Stomach (tissue), 9 donors: ENCODE measurements around the gene PTTG1IP2. TPM values are rescaled to one million over a fixed set of nuclear protein-coding genes. Genes with fewer than 3 reads are reported as not detected.

Source experiments
- DNase-seq, 2 donors: peaks; one replicate each; pipeline versions ENCODE4 v3.0.0 to v3.0.0-alpha.2; 2013 to 2019
- H3K27ac ChIP-seq, 5 donors: fragments of 200-600 bp in 4 of 5; sonication (generic) in 4 of 5; one replicate each; pipeline ENCODE4 v1.5.1; 2013 to 2019; ENCODE audit warnings: mild to moderate bottlenecking in 1 of 5, moderate library complexity in 1 of 5
- H3K27me3 ChIP-seq, 3 donors: fragments of 200-600 bp; sonication (generic); one replicate each; pipeline ENCODE4 v1.5.1; 2017 to 2019; ENCODE audit warnings: mixed run types in 1 of 3
- H3K36me3 ChIP-seq, 4 donors: fragments of 200-600 bp; sonication (generic); 1 replicate in 3 of 4; 2 replicates in 1 of 4; pipeline ENCODE4 v1.5.1; 2016 to 2019
- H3K4me1 ChIP-seq, 4 donors: fragments of 200-600 bp; sonication (generic); one replicate each; pipeline ENCODE4 v1.5.1; 2016 to 2019
- H3K4me3 ChIP-seq, 4 donors: fragments of 200-600 bp; sonication (generic) in 3 of 4; one replicate each; pipeline ENCODE4 v1.5.1; 2016 to 2019; ENCODE audit warnings: mild to moderate bottlenecking in 1 of 4
- H3K9me3 ChIP-seq, 4 donors: fragments of 200-600 bp; sonication (generic); one replicate each; pipeline ENCODE4 v1.5.1; 2016 to 2019
- CTCF ChIP-seq, 7 experiments: fragments of 450-650 bp in 4 of 7; fragments of 200-600 bp in 3 of 7; sonication (generic) in 3 of 7; IDR thresholded peaks; one replicate each; pipeline ENCODE4 v1.5.1; 2016 to 2019; ENCODE audit warnings: antibody characterized with exemption in 7 of 7, control low read depth in 2 of 7, mild to moderate bottlenecking in 1 of 7
- EP300 ChIP-seq: sonication (generic); formaldehyde crosslinking; IDR thresholded peaks from one replicate; pipeline ENCODE4 v1.6.1; 2017; ENCODE audit warnings: antibody characterized with exemption
- POLR2A ChIP-seq, 4 donors: fragments of 450-650 bp; IDR thresholded peaks; one replicate each; pipeline ENCODE4 v1.6.1; 2016; ENCODE audit warnings: antibody characterized with exemption in 4 of 4, control low read depth in 2 of 4, mild to moderate bottlenecking in 1 of 4, moderate library complexity in 1 of 4
- POLR2AphosphoS5 ChIP-seq, 3 donors: sonication (generic); formaldehyde crosslinking; IDR thresholded peaks; one replicate each; pipeline ENCODE4 v1.6.1; 2016; ENCODE audit warnings: antibody characterized with exemption in 3 of 3
- WGBS, 5 donors: extraction: QIAGEN DNeasy Blood & Tissue Kit in 3 of 5; methylation state at CpG; one replicate each; pipeline versions ENCODE4 v1.1.5 to v1.1.7; 2013 to 2018; 5-methylcytosine and 5-hydroxymethylcytosine counted together
- intact Hi-C: fragments of 100-400 bp; cut with DNase I; formaldehyde crosslinking; loops from one replicate; pipeline ENCODE4 v1.15.1; 2023; ENCODE audit warnings: low total_unique reads
- polyA plus RNA-seq, 3 donors: library from polyadenylated mRNA; stranded (reverse); fragments of 200-250 nt; gene quantifications; one replicate each; pipeline ENCODE4 v1.2.3, GENCODE V29; 2013
- total RNA-seq, 5 donors: library from RNA; depleted of rRNA; stranded (reverse); fragments of >200 nt; gene quantifications; one replicate each; pipeline versions ENCODE4 v1.1.0 to v1.2.3, GENCODE V29; 2014 to 2016
- donor health status: healthy with polysubstance abuse.
- donor health status: Bipolar disorder and iron deficiency.
- donor health status: healthy.

PTTG1IP2 gene
- total and polyA plus RNA-seq, 8 donors = not detected

- no peak overlapping the region for H3K4me3 ChIP-seq
- H3K4me1 ChIP-seq = no peaks in the 10 kb centered on the region
- intact Hi-C loops = no loop called here
- no peaks in the 10 kb centered on the region for H3K9me3 ChIP-seq
- H3K27ac ChIP-seq = no peak overlapping the region
- no peaks in the 10 kb centered on the region for H3K27me3 ChIP-seq
- no peak for DNase-seq
- no peaks in the 10 kb centered on the region for H3K36me3 ChIP-seq
- TF ChIP-seq POLR2A (IDR thresholded peaks at IDR 0.05) (no peak), CTCF (IDR thresholded peaks at IDR 0.05) (no peak), EP300 (no peak), POLR2AphosphoS5 (IDR thresholded peaks at IDR 0.05) (no peak)
- WGBS, 5 donors = 82 to 95% (median 85%) methylated on average over 1 of the region's 1 CpG
Observed at GRCh38 chr7:90495241-90495640, 25.8 kb downstream of the PTTG1IP2 start.

- TF ChIP-seq POLR2A (IDR thresholded peaks at IDR 0.05) (no peak), CTCF (IDR thresholded peaks at IDR 0.05) (no peak)
- 86 to 91% (median 87%) methylated on average over 4 of the region's 4 CpGs for WGBS, 5 donors
- H3K27me3 ChIP-seq = no peaks in the 10 kb centered on the region
- DNase-seq = no peak
- no peak overlapping the region for H3K27ac ChIP-seq
- H3K9me3 ChIP-seq = no peaks in the 10 kb centered on the region
- H3K4me3 ChIP-seq = no peak overlapping the region
- no peaks in the 10 kb centered on the region for H3K36me3 ChIP-seq
- intact Hi-C loops = no loop called here
- H3K4me1 ChIP-seq = no peaks in the 10 kb centered on the region
Observed at GRCh38 chr7:90502539-90502938, 33.1 kb downstream of the PTTG1IP2 start.

GRCh38 chr7:90503367-90503766 lies 33.9 kb downstream of the PTTG1IP2 start:
- Histone ChIP-seq H3K9me3 (no peaks in the 10 kb centered on the region), H3K27me3 (no peaks in the 10 kb centered on the region), H3K27ac (no peak overlapping the region), H3K4me1 (no peaks in the 10 kb centered on the region), H3K4me3 (no peak overlapping the region), H3K36me3 (no peaks in the 10 kb centered on the region)
- intact Hi-C loops = no loop called here
- 77 to 98% (median 90%) methylated on average over 1 of the region's 1 CpG for WGBS, 5 donors
- DNase-seq = no peak
- TF ChIP-seq POLR2AphosphoS5 (IDR thresholded peaks at IDR 0.05) (no peak), CTCF (IDR thresholded peaks at IDR 0.05) (no peak), EP300 (no peak), POLR2A (IDR thresholded peaks at IDR 0.05) (no peak)

GRCh38 chr7:90507692-90508091 lies 38.3 kb downstream of the PTTG1IP2 start:
- no peaks in the 10 kb centered on the region for H3K9me3 ChIP-seq
- no peaks in the 10 kb centered on the region for H3K27me3 ChIP-seq
- H3K4me3 ChIP-seq = no peak overlapping the region
- no peak overlapping the region for H3K27ac ChIP-seq
- no peak for DNase-seq
- TF ChIP-seq EP300 = no peak
- no peak for TF ChIP-seq CTCF (IDR thresholded peaks at IDR 0.05)
- TF ChIP-seq POLR2AphosphoS5 (IDR thresholded peaks at IDR 0.05) = no peak
- no peak for TF ChIP-seq POLR2A (IDR thresholded peaks at IDR 0.05)
- H3K4me1 ChIP-seq = no peaks in the 10 kb centered on the region
- intact Hi-C loops = no loop called here
- no peaks in the 10 kb centered on the region for H3K36me3 ChIP-seq
- 80 to 89% (median 87%) methylated on average over 1 of the region's 1 CpG for WGBS, 5 donors

DNA sequence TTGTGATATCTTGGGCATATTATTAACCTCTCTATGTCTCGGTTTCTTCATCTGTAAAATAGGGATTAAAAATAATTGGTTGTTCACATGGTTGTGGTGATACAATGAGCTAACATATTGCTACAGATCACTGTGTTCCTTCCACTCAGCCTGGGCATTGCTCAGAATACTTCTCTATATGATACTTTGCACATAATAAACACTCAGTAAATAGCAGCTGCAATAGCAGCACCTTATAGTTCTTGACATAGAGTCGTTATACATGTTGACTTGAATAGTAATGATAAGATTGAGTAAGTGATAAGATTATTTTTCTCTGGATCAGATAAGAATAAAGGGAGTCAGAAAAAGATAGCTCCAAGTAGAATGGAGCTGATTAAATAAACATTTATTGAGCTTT lies 42.3 kb downstream of the PTTG1IP2 start:
- 59 to 71% (median 65%) methylated on average over 2 of the region's 2 CpGs for WGBS, 5 donors
- no peaks in the 10 kb centered on the region for H3K4me1 ChIP-seq
- H3K36me3 ChIP-seq = no peaks in the 10 kb centered on the region
- no peaks in the 10 kb centered on the region for H3K9me3 ChIP-seq
- intact Hi-C loops = no loop called here
- H3K27me3 ChIP-seq = no peaks in the 10 kb centered on the region
- no peak for DNase-seq
- no peak for TF ChIP-seq CTCF (IDR thresholded peaks at IDR 0.05)
- no peak for TF ChIP-seq POLR2A (IDR thresholded peaks at IDR 0.05)
- no peak for TF ChIP-seq POLR2AphosphoS5 (IDR thresholded peaks at IDR 0.05)
- no peak for TF ChIP-seq EP300
- no peak overlapping the region for H3K4me3 ChIP-seq
- H3K27ac ChIP-seq = no peak overlapping the region
